ENCODE measurements around the gene CFAP45. TPM values are rescaled to one million over a fixed set of nuclear protein-coding genes. Genes with fewer than 3 reads are reported as not detected.
A peak's percentile ranks its signal among the peaks of the same experiment; 100 is the strongest.

CFAP45 gene
- total RNA-seq, 1 experiment from 2014 or later = 0.40 TPM

DNA sequence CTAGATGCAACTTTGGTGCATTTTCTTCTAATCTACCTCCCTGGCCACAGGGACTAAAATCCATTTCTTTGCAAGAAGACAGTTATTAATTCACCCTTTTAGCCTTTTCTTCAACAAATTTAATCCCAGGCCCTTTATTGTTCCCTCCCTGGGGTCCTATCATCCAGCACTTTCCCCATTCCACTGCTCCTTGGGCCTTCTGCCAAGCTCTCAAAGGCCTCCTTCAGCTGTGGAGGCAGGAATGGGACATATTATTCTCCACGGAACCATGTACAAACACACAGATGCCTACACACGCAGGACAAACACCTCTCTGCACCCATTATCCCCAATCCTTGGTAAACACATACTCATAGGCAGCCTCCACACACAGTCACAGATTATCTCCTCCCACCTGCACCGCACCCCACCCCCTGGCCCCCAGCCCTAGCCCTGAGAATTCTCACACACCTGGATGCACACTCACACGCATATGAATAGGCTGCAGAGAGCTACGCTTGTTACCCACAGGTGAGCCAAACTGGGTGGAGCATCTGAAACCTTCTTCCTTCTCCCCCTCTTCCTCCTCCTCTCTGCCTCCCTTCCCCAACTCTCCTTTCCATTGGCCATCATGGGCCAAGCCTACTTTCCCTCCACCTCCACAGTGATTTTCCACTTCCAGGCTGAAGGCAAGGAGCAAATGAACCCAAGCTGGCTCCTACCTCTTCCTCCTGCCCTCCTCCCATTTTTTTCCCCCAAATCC lies 13.7 kb upstream of the CFAP45 start:
- no peaks in the 10 kb centered on the region for H3K27me3 Mint-ChIP-seq (ENCODE audit: insufficient read depth, unreplicated experiment)
- ChIA-PET CTCF (interaction anchor here (0.7 to 4.3 kb wide), 4 partner anchors 13 to 115 kb away, joined by 3 to 31 read pairs (median 6); no protein-coding TSS in a partner anchor), POLR2A (interaction anchor here (0.9 to 1.0 kb wide), 2 partner anchors 10 to 12 kb away, joined by 4 read pairs; partner anchors contain the start of gene TAGLN2)
- H3K4me3 Mint-ChIP-seq (ENCODE audit: unreplicated experiment) = no peak overlapping the region
- H3K9me3 Mint-ChIP-seq (ENCODE audit: unreplicated experiment) = no peaks in the 10 kb centered on the region
- no TSS peak for BruUV-seq (replicated peaks)
- peaks cover 54% of the 10 kb centered on the region for H3K4me1 Mint-ChIP-seq (ENCODE audit: insufficient read depth, unreplicated experiment)
- intact Hi-C loops (cut with micrococcal nuclease) = no loop called here
- H3K36me3 Mint-ChIP-seq (ENCODE audit: insufficient read depth, unreplicated experiment) = peaks cover 28% of the 10 kb centered on the region
- H3K27ac Mint-ChIP-seq (ENCODE audit: low read depth, unreplicated experiment) = no peak overlapping the region
- peak; percentile 55 for DNase-seq (ENCODE audit: unreplicated experiment)
- TF ChIP-seq, protein P1, sequence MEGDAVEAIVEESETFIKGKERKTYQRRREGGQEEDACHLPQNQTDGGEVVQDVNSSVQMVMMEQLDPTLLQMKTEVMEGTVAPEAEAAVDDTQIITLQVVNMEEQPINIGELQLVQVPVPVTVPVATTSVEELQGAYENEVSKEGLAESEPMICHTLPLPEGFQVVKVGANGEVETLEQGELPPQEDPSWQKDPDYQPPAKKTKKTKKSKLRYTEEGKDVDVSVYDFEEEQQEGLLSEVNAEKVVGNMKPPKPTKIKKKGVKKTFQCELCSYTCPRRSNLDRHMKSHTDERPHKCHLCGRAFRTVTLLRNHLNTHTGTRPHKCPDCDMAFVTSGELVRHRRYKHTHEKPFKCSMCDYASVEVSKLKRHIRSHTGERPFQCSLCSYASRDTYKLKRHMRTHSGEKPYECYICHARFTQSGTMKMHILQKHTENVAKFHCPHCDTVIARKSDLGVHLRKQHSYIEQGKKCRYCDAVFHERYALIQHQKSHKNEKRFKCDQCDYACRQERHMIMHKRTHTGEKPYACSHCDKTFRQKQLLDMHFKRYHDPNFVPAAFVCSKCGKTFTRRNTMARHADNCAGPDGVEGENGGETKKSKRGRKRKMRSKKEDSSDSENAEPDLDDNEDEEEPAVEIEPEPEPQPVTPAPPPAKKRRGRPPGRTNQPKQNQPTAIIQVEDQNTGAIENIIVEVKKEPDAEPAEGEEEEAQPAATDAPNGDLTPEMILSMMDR (IDR thresholded peaks at IDR 0.05; ENCODE audit: unreplicated experiment) = no peak

DNA sequence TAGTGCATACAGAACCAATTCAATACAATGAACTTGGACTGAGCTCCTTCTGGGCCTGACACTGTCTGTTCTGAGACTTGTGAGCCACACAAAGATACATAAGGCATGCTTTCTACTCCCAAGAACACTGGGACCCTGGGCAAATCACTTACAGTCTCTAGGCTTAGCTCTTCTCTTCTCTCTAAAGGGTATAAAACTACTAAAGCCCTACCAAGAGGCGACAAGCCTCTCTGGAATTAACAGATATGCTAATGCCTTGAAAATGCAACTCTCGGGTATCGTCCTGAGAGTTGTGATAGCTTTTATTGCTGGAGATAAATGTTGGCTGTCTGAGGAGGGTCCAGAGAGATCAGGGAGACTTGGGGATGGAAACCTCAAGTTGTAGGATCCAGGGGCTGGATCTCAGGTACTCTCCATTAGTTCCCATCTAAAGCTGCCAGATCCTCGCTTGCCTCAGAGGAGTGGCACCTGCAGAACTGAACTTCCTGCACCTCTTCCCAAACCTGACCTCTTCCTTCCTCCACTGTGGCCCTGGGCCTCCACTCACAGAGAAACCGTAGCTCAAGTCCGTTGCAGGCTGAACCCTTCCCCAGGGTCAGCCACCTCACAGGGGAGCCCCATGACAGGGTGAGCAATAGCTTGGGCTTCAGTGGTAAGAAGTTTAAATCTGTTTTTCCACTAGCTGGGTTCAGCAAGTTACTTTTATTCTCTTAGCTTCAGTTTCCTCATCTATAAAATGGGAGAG lies 11.5 kb upstream of the CFAP45 start:
- POLR2A ChIA-PET = interaction anchor here (1.2 kb wide), 1 partner anchor 14 kb away, joined by 3 read pairs; the partner anchor contains the start of gene TAGLN2
- intact Hi-C loops (cut with micrococcal nuclease) = no loop called here
- H3K4me3 Mint-ChIP-seq (ENCODE audit: unreplicated experiment) = no peak overlapping the region
- TF ChIP-seq, protein P1 (IDR thresholded peaks at IDR 0.05; ENCODE audit: unreplicated experiment) = no peak
- no TSS peak for BruUV-seq (replicated peaks)
- H3K4me1 Mint-ChIP-seq (ENCODE audit: insufficient read depth, unreplicated experiment) = peaks cover 38% of the 10 kb centered on the region
- CTCF ChIA-PET = interaction anchor here (0.5 to 1.9 kb wide), 10 partner anchors 18 to 794 kb away, joined by 3 to 10 read pairs (median 6); no protein-coding TSS in a partner anchor
- no peak overlapping the region for H3K27ac Mint-ChIP-seq (ENCODE audit: low read depth, unreplicated experiment)
- H3K36me3 Mint-ChIP-seq (ENCODE audit: insufficient read depth, unreplicated experiment) = peaks cover 13% of the 10 kb centered on the region
- DNase-seq (ENCODE audit: unreplicated experiment) = no peak
- no peaks in the 10 kb centered on the region for H3K9me3 Mint-ChIP-seq (ENCODE audit: unreplicated experiment)
- H3K27me3 Mint-ChIP-seq (ENCODE audit: insufficient read depth, unreplicated experiment) = no peaks in the 10 kb centered on the region

GRCh38 chr1:159908031-159908940 lies 8.3 kb upstream of the CFAP45 start:
- intact Hi-C loops (cut with micrococcal nuclease) = no loop called here
- CTCF ChIA-PET = interaction anchor here (0.6 to 8.9 kb wide), 8 partner anchors 16 to 698 kb away, joined by 3 to 134 read pairs (median 4); no protein-coding TSS in a partner anchor
- DNase-seq (ENCODE audit: unreplicated experiment) = no peak
- peaks cover 6% of the 10 kb centered on the region for H3K36me3 Mint-ChIP-seq (ENCODE audit: insufficient read depth, unreplicated experiment)
- no peaks in the 10 kb centered on the region for H3K27me3 Mint-ChIP-seq (ENCODE audit: insufficient read depth, unreplicated experiment)
- BruUV-seq (replicated peaks) = no TSS peak
- H3K4me3 Mint-ChIP-seq (ENCODE audit: unreplicated experiment) = no peak overlapping the region
- TF ChIP-seq, protein P1 (IDR thresholded peaks at IDR 0.05; ENCODE audit: unreplicated experiment) = no peak
- POLR2A ChIA-PET = interaction anchor here (1.2 to 1.6 kb wide), 2 partner anchors 15 to 16 kb away, joined by 5 read pairs; partner anchors contain the start of gene TAGLN2
- H3K27ac Mint-ChIP-seq (ENCODE audit: low read depth, unreplicated experiment) = no peak overlapping the region
- H3K9me3 Mint-ChIP-seq (ENCODE audit: unreplicated experiment) = no peaks in the 10 kb centered on the region
- H3K4me1 Mint-ChIP-seq (ENCODE audit: insufficient read depth, unreplicated experiment) = peaks cover 16% of the 10 kb centered on the region

Measured in MCF 10A (cell line).